Measurements from ENCODE around the gene NME3. TPM values are rescaled to one million over a fixed set of nuclear protein-coding genes. Genes with fewer than 3 reads are reported as not detected.

Gene NME3
- total and polyA plus RNA-seq, 2 donors (not counting 3 experiments of a cell fraction or from before 2014, with no cell fraction given), result 38.2 to 74.4 TPM

DNA sequence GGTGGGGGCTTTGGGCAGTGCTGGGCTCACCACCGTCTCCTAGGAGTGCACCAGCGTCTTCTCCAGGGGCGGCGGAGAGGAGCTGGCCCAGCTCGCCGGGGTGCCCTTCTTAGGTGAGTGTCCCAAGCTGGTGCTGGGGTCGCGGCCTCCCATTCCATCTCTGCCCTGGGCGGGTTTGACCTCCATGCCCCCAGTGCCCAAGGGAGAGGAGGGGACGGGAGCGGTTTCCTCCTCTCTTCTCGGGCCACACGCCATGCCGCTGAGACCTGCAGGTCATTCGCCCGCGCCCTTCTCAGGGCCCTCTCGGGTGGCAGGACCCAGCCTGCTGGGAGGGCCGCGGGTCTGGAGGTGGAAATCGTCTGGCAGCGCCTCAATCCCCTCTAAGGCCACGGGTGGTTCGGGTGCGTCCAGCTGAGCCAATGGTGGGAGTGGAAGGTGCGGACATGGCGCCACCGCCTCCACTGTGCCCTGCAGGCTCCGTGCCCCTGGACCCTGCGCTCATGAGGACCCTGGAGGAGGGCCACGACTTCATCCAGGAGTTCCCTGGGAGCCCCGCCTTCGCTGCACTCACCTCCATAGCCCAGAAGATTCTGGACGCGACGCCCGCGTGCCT, 16.9 kb upstream of the NME3 start:
- Histone ChIP-seq H3K36me3 (ENCODE audit: control insufficient read depth in 2 of 2, extremely low read depth in 1 of 2, insufficient read depth in 2 of 2, low read length in 2 of 2) (peaks cover 0 to 23% of the 10 kb centered on the region in 2 experiments), H3K4me1 (ENCODE audit: control insufficient read depth, extremely low read depth, insufficient read depth, low read length) (peaks cover 5% of the 10 kb centered on the region), H3K27me3 (ENCODE audit: control insufficient read depth in 2 of 2, insufficient read depth in 2 of 2, low read length in 2 of 2) (no peaks in the 10 kb centered on the region), H3K9me1 (replicated peaks; ENCODE audit: control insufficient read depth, extremely low read depth, insufficient read depth, low read length) (no peaks in the 10 kb centered on the region), H3K4me3 (replicated peaks in 1 of 3; ENCODE audit: insufficient read depth in 1 of 3, low read depth in 1 of 3, low read length in 3 of 3) (no peak overlapping the region), H3K9ac (replicated peaks; ENCODE audit: extremely low read depth, insufficient read depth, low read length) (no peak overlapping the region), H3K4me2 (ENCODE audit: insufficient read depth, low read length) (no peak overlapping the region), H2AFZ (ENCODE audit: low read depth, low read length) (no peak overlapping the region), H3K27ac (ENCODE audit: insufficient read depth, low read depth, low read length) (no peak overlapping the region), H3K79me2 (ENCODE audit: control insufficient read depth, insufficient read depth, low read length) (peaks cover 23% of the 10 kb centered on the region), H4K20me1 (replicated peaks; ENCODE audit: control insufficient read depth, extremely low read depth, insufficient read depth, low read length) (no peaks in the 10 kb centered on the region), H3K9me3 (replicated peaks; ENCODE audit: control insufficient read depth, insufficient read depth, low read length) (no peaks in the 10 kb centered on the region)
- no peak for TF ChIP-seq FOS (IDR thresholded peaks at IDR 0.05; ENCODE audit: borderline replicate concordance, insufficient read depth, low read length)
- TF ChIP-seq, protein P1, sequence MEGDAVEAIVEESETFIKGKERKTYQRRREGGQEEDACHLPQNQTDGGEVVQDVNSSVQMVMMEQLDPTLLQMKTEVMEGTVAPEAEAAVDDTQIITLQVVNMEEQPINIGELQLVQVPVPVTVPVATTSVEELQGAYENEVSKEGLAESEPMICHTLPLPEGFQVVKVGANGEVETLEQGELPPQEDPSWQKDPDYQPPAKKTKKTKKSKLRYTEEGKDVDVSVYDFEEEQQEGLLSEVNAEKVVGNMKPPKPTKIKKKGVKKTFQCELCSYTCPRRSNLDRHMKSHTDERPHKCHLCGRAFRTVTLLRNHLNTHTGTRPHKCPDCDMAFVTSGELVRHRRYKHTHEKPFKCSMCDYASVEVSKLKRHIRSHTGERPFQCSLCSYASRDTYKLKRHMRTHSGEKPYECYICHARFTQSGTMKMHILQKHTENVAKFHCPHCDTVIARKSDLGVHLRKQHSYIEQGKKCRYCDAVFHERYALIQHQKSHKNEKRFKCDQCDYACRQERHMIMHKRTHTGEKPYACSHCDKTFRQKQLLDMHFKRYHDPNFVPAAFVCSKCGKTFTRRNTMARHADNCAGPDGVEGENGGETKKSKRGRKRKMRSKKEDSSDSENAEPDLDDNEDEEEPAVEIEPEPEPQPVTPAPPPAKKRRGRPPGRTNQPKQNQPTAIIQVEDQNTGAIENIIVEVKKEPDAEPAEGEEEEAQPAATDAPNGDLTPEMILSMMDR (IDR thresholded peaks at IDR 0.05; ENCODE audit: extremely low read depth in 1 of 2, insufficient read depth in 1 of 2, low read depth in 1 of 2, low read length in 2 of 2), result no peak
- TF ChIP-seq JUN (IDR thresholded peaks at IDR 0.05; ENCODE audit: borderline replicate concordance, insufficient read depth, insufficient read length, low read depth), result no peak
- TF ChIP-seq, protein P2, sequence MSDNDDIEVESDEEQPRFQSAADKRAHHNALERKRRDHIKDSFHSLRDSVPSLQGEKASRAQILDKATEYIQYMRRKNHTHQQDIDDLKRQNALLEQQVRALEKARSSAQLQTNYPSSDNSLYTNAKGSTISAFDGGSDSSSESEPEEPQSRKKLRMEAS (IDR thresholded peaks at IDR 0.05; ENCODE audit: insufficient read depth, insufficient read length), result no peak
- TF ChIP-seq POLR2AphosphoS5 (IDR thresholded peaks at IDR 0.05; ENCODE audit: insufficient read depth, low read depth, low read length), result no peak
- TF ChIP-seq POLR2A (IDR thresholded peaks at IDR 0.05; ENCODE audit: low read depth, low read length), result no peak
- TF ChIP-seq MYC (IDR thresholded peaks at IDR 0.05; ENCODE audit: low read depth, low read length), result no peak
- TF ChIP-seq GATA2 (IDR thresholded peaks at IDR 0.05; ENCODE audit: insufficient read depth, insufficient read length, low read depth, low read length), result no peak
- no peak for TF ChIP-seq EZH2 (IDR thresholded peaks at IDR 0.05; ENCODE audit: borderline replicate concordance, low read depth, low read length, severe bottlenecking)
- ChIA-PET CTCF (no interaction called here), POLR2A (no interaction called here)
- dilution Hi-C loops (cut with MboI; ENCODE audit: extremely low pct_ligation_motif_present, low sequenced_read_pairs), result no loop called here
- intact Hi-C loops (cut with micrococcal nuclease), result loop anchor here (10.0 kb wide), 1 partner anchor 483 kb away; the partner anchor contains the start of gene UBE2I
- no peak for DNase-seq (ENCODE audit: low read depth, low spot score)
- no TSS peak for BruUV-seq (replicated peaks)
- FAIRE-seq, result no peak

Measured in endothelial cell of umbilical vein (primary cell).